ENCODE data around the gene PTPN20.
"Not testable (repeated sequence)": the region's sequence is repeated elsewhere in the genome, so short reads cannot be mapped to it uniquely, and the experiment has no call there.

PTPN20 gene

GRCh38 chr10:46925853-46926252, 14.6 kb downstream of the PTPN20 start:
- DNase-seq (ENCODE audit: low read depth) = peak; percentile 6
- peak; percentile 16 for TF ChIP-seq CTCF (IDR thresholded peaks at IDR 0.05; ENCODE audit: low read length, missing control alignments)
- H3K4me3 ChIP-seq (replicated peaks; ENCODE audit: low read depth, low read length) = not testable (repeated sequence)

DNA sequence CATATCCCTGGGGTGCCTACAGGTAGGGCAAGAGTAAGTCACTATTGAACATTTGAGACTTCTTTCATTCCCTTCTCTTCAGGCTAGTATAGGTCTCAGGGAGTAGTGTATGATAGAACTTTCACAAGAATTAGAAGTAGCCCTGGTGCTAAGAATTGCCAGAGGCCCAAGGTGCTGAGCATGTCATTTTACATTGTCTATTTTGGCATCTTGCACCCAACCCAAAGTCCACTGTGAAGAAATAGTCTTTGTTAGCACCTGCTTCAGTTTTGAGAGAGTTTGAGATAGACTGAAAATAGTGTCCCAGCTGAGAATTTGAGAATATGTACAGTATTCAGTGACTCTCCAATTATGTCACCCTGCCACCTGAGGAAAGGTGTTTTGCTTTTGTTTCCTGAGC, 17.6 kb downstream of the PTPN20 start:
- H3K4me3 ChIP-seq (replicated peaks; ENCODE audit: low read depth, low read length); DNase-seq (ENCODE audit: low read depth): not testable (repeated sequence)

- DNase-seq (ENCODE audit: low read depth); H3K4me3 ChIP-seq (replicated peaks; ENCODE audit: low read depth, low read length): not testable (repeated sequence)
Measured at GRCh38 chr10:46932383-46932782, 21.2 kb downstream of the PTPN20 start.

DNA sequence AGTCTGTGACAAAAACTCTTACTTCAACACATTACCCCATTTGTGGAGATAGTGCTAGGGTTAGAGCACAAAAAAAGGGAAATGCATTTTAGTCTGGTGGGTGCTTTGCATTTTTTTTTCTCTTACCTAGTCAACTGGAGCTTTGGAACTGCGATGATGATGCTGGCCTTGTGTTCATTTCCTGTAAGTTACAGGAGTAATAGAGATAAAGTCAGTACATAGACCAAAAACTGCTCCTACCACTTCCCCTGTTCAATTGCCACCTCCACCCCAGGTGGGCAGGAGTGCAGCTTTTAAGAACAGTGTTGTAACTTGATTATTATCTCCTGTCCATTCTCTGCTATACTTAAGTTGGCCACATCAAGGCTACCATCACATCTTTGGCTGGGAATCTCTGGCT, 29.9 kb downstream of the PTPN20 start:
- H3K4me3 ChIP-seq (replicated peaks; ENCODE audit: low read depth, low read length); DNase-seq (ENCODE audit: low read depth): not testable (repeated sequence)

DNA sequence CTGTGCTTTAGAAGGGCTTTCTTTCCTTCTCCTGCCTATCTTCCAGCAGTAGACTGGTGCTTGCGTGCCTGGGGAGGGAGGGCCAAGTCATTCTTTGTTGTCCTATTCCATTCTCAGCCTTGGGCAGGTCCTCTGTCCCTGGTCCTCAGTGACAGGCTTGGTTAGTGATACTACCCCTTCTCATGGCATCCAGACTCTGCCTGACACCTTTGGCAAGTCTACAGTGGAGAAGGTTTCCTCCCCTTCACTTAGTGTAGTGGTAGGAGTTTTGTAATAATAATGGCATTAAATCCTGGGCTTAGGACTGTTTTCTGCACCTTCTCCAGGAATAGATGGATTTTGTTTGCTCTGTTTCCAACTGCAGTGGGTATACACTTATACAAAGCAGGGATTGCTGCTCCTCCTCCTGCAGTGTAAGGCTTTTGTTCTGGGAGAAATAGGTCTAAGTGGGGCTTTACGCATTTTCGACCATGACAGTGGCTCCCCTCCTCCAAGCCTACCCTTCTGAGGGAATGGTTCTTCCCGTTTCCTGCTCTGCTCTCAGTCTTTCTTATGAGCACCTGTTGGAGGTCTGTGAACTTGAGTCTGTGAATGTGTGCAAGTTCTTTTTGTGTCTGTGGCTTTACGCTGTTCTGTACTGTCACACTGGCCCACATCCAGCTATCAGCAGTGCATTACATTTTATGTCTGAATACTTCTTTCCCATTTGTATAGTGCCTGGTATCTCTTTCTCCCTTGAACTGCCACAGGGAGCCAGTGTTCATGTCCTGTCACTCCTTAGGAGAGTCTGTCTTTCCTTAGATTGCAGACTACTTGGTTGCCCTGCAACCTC, 37.7 kb downstream of the PTPN20 start:
- not testable (repeated sequence) for DNase-seq (ENCODE audit: low read depth); H3K4me3 ChIP-seq (replicated peaks; ENCODE audit: low read depth, low read length)

DNA sequence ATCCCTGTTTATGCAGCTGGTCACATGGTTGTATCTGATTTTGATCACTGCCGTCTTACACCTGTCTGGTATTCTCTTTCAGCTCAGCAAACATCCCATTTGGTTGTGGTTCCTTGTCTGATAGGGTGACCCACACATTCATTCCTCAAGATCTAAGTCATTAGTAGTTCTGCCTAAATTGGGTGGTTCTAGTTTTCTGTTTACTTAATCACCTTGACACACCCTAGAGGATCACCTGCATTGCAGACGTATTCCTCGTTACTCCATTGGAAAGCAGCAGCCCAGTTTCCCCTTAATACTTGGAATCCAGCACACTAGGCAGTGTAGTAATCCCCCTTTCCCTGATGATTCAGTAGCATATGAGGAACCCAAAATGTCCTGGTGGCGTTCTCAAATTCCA, 41.3 kb downstream of the PTPN20 start:
- H3K4me3 ChIP-seq (replicated peaks; ENCODE audit: low read depth, low read length); DNase-seq (ENCODE audit: low read depth): not testable (repeated sequence)

DNA sequence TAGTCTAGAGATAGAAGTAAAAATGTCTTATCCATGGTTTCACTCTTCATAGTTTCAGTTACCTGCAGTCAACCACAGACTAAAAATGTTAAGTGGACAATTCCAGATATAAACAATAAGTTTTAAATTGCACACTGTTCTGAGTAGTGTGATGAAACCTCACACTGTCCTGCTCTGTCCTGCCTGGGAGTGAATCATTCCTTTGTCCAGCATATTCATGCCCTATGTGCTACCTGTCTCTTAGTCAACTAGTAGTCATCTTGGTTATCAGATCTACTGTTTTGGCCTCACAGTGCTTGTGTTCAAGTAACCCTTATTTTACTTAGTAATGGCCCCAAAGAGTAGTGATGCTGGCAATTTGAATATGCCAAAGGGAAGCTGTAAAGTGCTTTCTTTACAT, 49.5 kb downstream of the PTPN20 start:
- H3K4me3 ChIP-seq (replicated peaks; ENCODE audit: low read depth, low read length); DNase-seq (ENCODE audit: low read depth): not testable (repeated sequence)

GRCh38 chr10:46963356-46963755, 52.1 kb downstream of the PTPN20 start:
- H3K4me3 ChIP-seq (replicated peaks; ENCODE audit: low read depth, low read length); DNase-seq (ENCODE audit: low read depth): not testable (repeated sequence)

GRCh38 chr10:46967013-46967412, 55.8 kb downstream of the PTPN20 start:
- H3K4me3 ChIP-seq (replicated peaks; ENCODE audit: low read depth, low read length); DNase-seq (ENCODE audit: low read depth): not testable (repeated sequence)

DNA sequence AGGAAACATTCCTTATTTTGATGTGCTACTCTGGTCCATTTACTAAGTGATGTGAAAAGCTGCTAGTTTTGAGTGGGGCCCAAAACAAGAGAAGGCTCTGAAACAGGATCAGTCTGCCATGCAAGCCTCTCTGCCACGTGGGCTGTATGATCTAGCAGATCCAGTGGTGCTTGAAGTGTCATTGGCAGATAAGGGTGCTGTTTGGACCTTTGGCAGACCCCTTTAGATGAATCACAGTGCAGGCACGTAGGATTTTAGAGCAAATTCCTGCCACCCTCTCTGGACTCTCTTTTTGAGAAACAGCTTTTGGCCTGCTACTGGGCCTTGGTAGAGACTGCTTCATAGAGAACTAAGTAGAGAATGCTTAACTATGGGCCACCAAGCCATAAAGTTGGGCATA, 69.0 kb downstream of the PTPN20 start:
- H3K4me3 ChIP-seq (replicated peaks; ENCODE audit: low read depth, low read length); DNase-seq (ENCODE audit: low read depth): not testable (repeated sequence)

DNA sequence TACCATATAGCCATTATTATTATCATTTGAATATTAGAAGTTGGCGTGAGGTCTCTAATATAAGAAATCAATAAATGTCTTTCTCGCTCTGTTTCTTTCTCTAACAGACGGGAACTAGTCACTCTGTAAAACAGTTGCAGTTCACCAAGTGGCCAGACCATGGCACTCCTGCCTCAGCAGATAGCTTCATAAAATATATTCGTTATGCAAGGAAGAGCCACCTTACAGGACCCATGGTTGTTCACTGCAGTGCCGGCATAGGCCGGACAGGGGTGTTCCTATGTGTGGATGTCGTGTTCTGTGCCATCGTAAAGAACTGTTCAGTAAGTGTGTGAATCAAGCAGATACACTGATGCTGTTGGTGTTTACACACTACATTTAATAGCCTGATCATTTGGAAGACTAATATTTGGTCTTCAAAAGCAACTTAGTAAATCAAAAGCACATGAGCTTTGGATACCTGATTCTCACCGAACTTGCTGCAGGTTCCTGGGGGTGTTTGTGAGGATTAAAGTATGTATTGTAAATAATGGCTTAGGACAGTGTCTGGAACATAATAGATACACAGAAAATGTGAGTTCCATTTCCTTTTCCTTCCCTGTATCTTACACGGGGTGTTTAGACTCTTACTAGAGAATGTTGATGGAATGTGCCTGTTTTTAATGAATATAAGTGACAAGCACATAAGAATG, 76.2 kb downstream of the PTPN20 start:
- not testable (repeated sequence) for DNase-seq (ENCODE audit: low read depth); H3K4me3 ChIP-seq (replicated peaks; ENCODE audit: low read depth, low read length)

DNA sequence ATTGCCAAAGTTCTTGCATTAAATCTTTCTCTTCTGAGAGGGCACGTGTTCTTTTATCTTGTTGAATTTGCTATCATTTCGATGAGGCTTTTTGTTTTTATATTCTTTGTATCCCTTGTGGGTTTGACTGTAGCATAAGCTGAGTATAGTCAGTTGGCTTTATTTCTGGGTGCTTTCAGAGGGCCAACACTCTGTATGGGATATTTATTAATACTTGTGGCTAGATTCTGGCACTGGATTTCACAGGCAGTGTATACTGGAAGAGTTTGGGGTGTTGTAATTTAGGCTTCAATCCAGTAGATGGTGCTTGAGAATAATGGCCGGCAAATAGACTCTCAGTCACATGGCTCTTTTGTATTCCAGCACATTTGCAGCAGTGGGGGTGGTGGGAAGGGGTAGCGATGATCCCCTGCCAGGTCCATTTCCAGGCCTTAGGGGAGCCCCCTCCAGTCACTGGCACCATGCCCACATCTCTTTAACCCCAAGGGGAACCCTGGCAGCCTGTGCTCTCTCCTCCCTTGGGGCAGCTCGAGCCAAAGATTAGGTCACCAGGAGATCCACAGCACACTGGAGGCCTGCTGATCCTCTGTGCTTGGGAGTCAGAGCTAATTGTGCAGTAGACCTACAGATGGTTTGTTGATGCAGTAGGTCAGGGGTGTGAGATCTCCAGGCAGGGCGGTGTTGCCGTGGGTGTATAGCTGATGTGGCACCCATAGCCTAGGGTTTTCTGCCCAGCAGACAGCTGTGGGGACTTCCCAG, 81.8 kb downstream of the PTPN20 start:
- DNase-seq (ENCODE audit: low read depth) = peak; percentile 53
- peak; percentile 53 for TF ChIP-seq CTCF (IDR thresholded peaks at IDR 0.05; ENCODE audit: low read length, missing control alignments)
- no peak overlapping the region for H3K4me3 ChIP-seq (replicated peaks; ENCODE audit: low read depth, low read length)

All from fibroblast of pulmonary artery (primary cell).